M059J (cell line): ENCODE measurements around the gene APAF1. TPM values are rescaled to one million over a fixed set of nuclear protein-coding genes. Genes with fewer than 3 reads are reported as not detected.

Experiments
- DNase-seq: peaks from one replicate; pipeline ENCODE4 v3.0.0-alpha.2; 2012; ENCODE audit warnings: low read depth
- total RNA-seq: library from RNA; depleted of rRNA; stranded (reverse); fragments of >200 nt; shearing (Covaris generic); gene quantifications from 2 replicates; pipeline ENCODE4 v1.2.3, GENCODE V29; 2014

Gene APAF1
- total RNA-seq, 1 experiment from 2014 or later, result 19.5 TPM

GRCh38 chr12:98671459-98671858 is 26.4 kb downstream of the APAF1 start:
- DNase-seq, result no peak

DNA sequence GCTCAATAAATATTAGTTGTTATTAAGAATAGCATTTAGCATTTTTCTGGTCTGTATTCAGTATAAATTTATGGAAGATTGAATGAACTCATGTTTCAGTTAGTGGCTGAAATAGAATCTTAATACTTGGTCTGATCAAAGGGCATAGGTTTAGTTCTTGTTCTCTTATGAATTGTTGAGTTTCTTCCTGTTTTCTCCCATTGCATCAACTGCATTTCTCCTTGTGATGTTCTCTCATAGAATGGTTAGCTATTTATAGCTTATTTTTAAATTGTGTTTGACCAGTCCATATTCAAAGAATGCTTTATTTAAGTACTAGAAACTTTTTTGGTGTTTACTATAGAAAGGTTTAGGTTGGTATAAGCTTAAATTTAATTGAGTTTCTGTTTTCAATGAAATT is 29.8 kb downstream of the APAF1 start:
- DNase-seq, result no peak

DNA sequence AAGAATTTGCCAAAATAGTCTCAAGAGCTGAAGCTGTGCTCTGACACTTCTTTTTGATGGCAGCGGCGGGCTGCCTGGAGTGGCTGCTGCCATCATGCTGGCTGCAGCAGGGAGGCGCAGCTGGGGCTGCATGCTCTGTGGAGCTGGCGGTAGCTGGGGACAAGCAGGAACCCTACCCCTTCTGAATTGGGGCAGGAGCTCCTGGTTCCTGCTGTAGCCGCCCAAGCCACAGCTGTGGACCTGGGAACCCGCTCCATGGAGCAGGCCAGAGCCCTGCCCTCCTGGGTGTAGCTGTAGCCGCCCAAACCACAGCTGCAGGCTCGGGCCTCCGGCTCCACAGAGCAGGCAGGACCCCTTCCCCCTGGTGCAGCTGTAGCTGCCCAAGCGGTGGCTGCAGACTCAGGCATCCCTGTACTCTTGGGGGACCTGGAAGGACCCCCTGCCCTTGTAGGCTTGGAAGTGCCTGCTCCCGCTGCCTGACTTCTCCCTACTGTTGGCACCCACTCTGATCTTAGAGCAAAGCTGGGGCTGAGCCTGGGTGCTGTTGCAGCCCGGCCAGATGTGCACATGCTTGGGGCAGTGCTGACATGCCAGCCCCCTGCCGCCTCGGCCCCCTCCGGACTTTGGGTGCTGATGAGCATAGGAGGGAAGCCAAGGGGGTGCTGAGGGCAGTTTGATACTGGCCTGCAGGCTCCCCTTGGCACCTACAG is 33.3 kb downstream of the APAF1 start:
- DNase-seq, result no peak

GRCh38 chr12:98678946-98679610 is 34.0 kb downstream of the APAF1 start:
- no peak for DNase-seq

DNA sequence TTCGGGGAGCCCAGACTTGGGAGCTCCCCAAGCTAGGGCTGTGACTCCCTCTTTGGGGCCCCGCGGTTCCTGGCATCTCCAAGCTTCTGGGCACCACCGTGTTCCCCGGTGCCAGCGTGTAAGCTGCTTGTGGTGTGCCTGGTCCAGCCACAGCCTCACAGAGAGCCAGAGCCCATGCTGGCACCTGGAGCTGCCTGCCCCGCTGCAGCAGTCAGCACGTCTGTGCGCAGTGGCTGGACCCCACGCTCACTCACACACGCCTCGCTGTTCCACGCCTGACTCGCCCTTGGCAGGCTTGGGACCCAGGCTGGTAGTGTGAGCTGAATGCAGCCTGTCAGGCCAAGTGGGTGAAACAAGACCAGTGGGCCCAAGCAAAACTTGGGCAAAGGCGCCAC is 34.5 kb downstream of the APAF1 start:
- no peak for DNase-seq

DNA sequence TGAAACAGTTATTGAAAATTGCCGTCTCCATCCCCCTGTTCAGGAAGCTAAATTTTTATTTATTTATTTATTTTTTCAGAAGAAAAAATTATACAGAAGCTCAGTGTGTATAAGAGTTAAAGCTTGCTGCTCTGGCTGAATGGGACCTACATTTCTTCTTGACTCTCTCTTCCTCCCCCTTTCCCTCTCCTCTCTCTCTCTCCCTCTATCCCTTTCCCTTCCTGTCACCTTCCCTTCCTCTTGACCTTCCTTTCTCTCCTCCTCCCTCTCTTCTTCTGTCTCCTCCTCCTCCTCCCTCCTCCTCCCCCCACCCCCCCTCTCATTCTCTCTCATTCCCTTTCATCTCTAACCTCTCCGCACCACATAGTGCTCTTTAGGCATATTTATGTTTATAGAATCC is 39.1 kb downstream of the APAF1 start:
- no peak for DNase-seq

DNA sequence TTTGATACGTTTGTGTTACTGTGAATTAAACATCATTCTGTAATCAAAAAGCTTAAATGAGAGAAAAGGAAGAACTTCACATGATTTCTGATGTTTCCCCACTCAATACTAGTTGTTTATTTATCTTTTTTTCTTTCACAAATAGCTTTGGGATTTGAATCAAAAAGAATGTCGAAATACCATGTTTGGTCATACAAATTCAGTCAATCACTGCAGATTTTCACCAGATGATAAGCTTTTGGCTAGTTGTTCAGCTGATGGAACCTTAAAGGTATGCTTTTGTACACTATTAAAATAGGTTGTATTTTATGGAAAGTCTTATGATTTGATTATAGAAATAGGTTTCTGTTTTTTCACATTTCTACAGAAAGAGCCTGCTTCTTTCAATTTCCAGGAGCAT is 41.5 kb downstream of the APAF1 start:
- DNase-seq, result no peak

DNA sequence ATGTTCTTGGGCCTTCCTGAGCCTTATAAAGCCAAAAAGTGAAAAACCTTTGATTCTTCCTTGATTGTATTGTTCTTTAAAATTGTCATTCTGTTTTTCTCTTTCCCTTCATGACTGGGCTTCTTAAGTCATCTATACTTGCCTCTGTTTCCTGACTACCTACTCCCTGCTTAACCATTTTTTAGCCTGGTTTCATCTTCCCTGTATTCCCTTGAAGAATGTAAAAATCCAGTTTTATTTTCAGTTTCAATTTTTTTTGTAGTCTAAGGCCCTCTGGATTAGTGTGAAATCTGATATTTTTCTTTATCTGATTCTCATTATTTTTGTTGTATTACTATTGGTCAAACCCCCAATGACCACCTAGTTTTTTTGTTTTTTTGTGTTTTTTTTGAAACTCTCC is 46.3 kb downstream of the APAF1 start:
- DNase-seq, result no peak

- no peak for DNase-seq
These were observed 51.1 kb downstream of the APAF1 start for GRCh38 chr12:98696036-98696646.

GRCh38 chr12:98697209-98697608 is 52.1 kb downstream of the APAF1 start:
- DNase-seq, result no peak

GRCh38 chr12:98698603-98699463 is 53.7 kb downstream of the APAF1 start:
- peak; percentile 61 for DNase-seq

DNA sequence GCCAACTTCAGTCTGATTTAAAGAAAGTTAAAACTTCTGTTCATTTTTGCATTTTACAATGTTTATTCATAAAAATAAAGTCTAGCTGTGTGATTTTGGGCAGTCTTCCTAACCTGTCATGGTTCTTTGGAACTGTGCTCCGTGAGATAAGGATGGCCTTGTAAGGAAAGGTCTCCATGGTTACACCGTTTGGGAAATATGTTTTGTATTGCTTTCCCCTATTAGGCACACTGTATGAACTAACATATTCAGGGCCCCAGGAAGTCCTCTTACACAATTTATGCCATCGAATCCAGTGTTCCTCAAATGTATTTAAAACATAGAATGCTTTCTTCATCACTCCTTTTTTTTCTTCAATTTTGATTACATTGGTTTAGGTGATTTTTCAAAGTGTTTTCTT is 54.5 kb downstream of the APAF1 start:
- no peak for DNase-seq

GRCh38 chr12:98701166-98701565 is 56.1 kb downstream of the APAF1 start:
- DNase-seq, result no peak

DNA sequence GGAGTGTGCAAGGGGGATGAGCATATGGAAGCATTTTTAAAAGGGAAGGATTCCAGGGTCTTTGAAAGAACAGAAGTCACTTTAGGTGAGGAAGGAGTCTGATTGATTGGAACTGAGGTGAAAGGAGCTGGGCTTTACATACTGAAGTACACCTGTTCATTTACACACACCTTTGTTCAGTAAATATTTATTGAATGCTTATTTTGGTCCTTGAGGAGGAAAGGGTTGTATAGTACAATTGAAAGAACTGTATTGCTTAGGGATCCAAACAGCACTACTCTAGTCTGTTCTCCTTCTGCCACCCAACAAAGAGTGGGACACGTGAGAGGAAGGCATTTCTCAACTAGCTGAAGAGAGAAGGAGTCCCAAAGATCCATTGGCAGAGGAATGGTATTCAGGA is 63.9 kb downstream of the APAF1 start:
- DNase-seq, result no peak

- DNase-seq, result no peak
These were observed 69.3 kb downstream of the APAF1 start for GRCh38 chr12:98714426-98714825.

DNA sequence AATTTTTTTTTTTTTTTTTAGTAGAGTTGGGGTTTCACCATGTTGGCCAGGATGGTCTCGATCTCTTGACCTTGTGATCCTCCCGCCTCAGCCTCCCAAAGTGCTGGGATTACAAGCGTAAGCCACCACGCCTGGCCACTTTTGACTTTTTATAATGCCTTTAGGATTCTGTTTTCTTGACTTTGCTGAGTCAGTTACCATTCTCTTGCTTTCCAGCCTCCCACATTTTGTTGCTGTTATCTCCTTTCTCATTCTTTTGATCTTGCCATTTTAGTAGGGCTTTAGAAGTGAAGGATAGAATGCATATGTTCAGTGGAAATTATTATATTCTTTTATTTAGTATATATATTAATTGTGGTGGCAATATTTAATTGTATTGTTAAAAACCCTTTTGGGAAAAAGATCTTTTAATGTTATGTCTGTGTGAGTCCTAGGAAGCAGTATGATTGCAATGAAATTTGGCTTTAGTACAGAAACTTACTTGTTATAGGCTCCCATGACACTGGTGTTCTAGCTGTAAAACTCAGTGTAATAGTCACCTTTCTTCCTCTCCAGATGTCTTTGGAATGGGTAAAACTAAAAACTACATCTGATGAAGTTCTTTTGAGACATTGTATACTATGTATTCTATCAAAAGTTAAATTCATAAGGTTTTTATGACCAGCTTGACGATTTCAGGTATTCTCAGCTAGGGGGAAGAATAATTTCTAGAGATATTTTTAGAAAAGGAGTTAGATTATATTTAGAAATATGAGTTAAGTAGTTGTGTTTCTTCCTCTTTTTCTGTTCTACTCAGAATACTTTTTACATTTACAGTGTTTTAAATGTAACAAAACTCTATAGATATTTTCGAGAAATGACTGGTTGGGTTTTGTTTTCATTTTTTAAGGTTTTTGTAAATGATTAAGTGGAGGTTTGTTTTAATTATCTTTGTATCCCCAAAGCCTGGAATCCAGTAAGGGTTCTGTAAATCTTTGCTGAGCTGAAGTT is 74.7 kb downstream of the APAF1 start:
- DNase-seq, result no peak

GRCh38 chr12:98721204-98721702 is 76.2 kb downstream of the APAF1 start:
- DNase-seq, result no peak

- no peak for DNase-seq
These were observed 79.5 kb downstream of the APAF1 start for GRCh38 chr12:98724384-98725155.

- peak; percentile 64 for DNase-seq
These were observed 80.6 kb downstream of the APAF1 start for GRCh38 chr12:98725476-98726247.
